Stimulated activated memory B cell treated with anti-CD40 and anti-IgM and Interleukin-4, amounts not matched to agents 10 μg/mL and 1 μg/mL and 100 μg/mL, for 72 hours (primary cell): ENCODE results near the gene RPS6KC1.
"Not testable (repeated sequence)": the region's sequence is repeated elsewhere in the genome, so short reads cannot be mapped to it uniquely, and the experiment has no call there.

Source experiments
- ATAC-seq: fragments of 150-1000 bp; cut with Tn5 transposase; 2 replicates; pipeline ENCODE4 v1.10.0; 2021
- H3K27ac Mint-ChIP-seq: one replicate; pipeline ENCODE4 v1.8.0; 2022; ENCODE audit warnings: mild to moderate bottlenecking, mixed read lengths
- H3K27me3 Mint-ChIP-seq: one replicate; pipeline ENCODE4 v1.8.0; 2022; ENCODE audit warnings: mixed read lengths
- H3K36me3 Mint-ChIP-seq: one replicate; pipeline ENCODE4 v1.8.0; 2022; ENCODE audit warnings: mixed read lengths
- H3K4me1 Mint-ChIP-seq: one replicate; pipeline ENCODE4 v1.8.0; 2022; ENCODE audit warnings: mixed read lengths
- H3K4me3 Mint-ChIP-seq: one replicate; pipeline ENCODE4 v1.8.0; 2022; ENCODE audit warnings: mild to moderate bottlenecking, moderate library complexity, mixed read lengths
- H3K9me3 Mint-ChIP-seq: one replicate; pipeline ENCODE4 v1.8.0; 2022; ENCODE audit warnings: mixed read lengths

RPS6KC1 gene

GRCh38 chr1:213111502-213111901, 60.5 kb downstream of the RPS6KC1 start:
- no peak overlapping the region for H3K27ac Mint-ChIP-seq
- H3K4me3 Mint-ChIP-seq: no peak overlapping the region
- peaks cover 23% of the 10 kb centered on the region for H3K4me1 Mint-ChIP-seq
- H3K36me3 Mint-ChIP-seq: peaks cover 19% of the 10 kb centered on the region
- ATAC-seq: no peak
- H3K27me3 Mint-ChIP-seq: no peaks in the 10 kb centered on the region
- peaks cover 3% of the 10 kb centered on the region for H3K9me3 Mint-ChIP-seq

- H3K9me3 Mint-ChIP-seq, ATAC-seq, H3K27ac Mint-ChIP-seq, H3K27me3 Mint-ChIP-seq, H3K4me3 Mint-ChIP-seq, H3K36me3 Mint-ChIP-seq: not testable (repeated sequence)
- H3K4me1 Mint-ChIP-seq: peaks cover 23% of the 10 kb centered on the region
These were observed 61.7 kb downstream of the RPS6KC1 start for GRCh38 chr1:213112723-213113122.

GRCh38 chr1:213117699-213118180, 66.7 kb downstream of the RPS6KC1 start:
- ATAC-seq, H3K4me1 Mint-ChIP-seq, H3K36me3 Mint-ChIP-seq, H3K27ac Mint-ChIP-seq, H3K9me3 Mint-ChIP-seq, H3K27me3 Mint-ChIP-seq, H3K4me3 Mint-ChIP-seq: not testable (repeated sequence)

- no peaks in the 10 kb centered on the region for H3K4me1 Mint-ChIP-seq
- no peaks in the 10 kb centered on the region for H3K27me3 Mint-ChIP-seq
- no peak for ATAC-seq
- H3K4me3 Mint-ChIP-seq: no peak overlapping the region
- no peaks in the 10 kb centered on the region for H3K9me3 Mint-ChIP-seq
- peaks cover 5% of the 10 kb centered on the region for H3K36me3 Mint-ChIP-seq
- no peak overlapping the region for H3K27ac Mint-ChIP-seq
These were observed 68.8 kb downstream of the RPS6KC1 start for GRCh38 chr1:213119794-213120193.

GRCh38 chr1:213120386-213120785, 69.3 kb downstream of the RPS6KC1 start:
- no peak overlapping the region for H3K4me3 Mint-ChIP-seq
- H3K4me1 Mint-ChIP-seq: no peaks in the 10 kb centered on the region
- H3K27me3 Mint-ChIP-seq: no peaks in the 10 kb centered on the region
- no peak overlapping the region for H3K27ac Mint-ChIP-seq
- no peak for ATAC-seq
- no peaks in the 10 kb centered on the region for H3K9me3 Mint-ChIP-seq
- peaks cover 6% of the 10 kb centered on the region for H3K36me3 Mint-ChIP-seq

- no peaks in the 10 kb centered on the region for H3K27me3 Mint-ChIP-seq
- ATAC-seq: no peak
- H3K4me3 Mint-ChIP-seq: no peak overlapping the region
- no peaks in the 10 kb centered on the region for H3K4me1 Mint-ChIP-seq
- H3K27ac Mint-ChIP-seq: no peak overlapping the region
- H3K36me3 Mint-ChIP-seq: peaks cover 6% of the 10 kb centered on the region
- H3K9me3 Mint-ChIP-seq: no peaks in the 10 kb centered on the region
These were observed 69.9 kb downstream of the RPS6KC1 start for GRCh38 chr1:213120961-213121360.

- H3K4me3 Mint-ChIP-seq: no peak overlapping the region
- no peak overlapping the region for H3K27ac Mint-ChIP-seq
- ATAC-seq: no peak
- no peaks in the 10 kb centered on the region for H3K9me3 Mint-ChIP-seq
- no peaks in the 10 kb centered on the region for H3K4me1 Mint-ChIP-seq
- peaks cover 6% of the 10 kb centered on the region for H3K36me3 Mint-ChIP-seq
- no peaks in the 10 kb centered on the region for H3K27me3 Mint-ChIP-seq
These were observed 71.5 kb downstream of the RPS6KC1 start for GRCh38 chr1:213122514-213122929.

GRCh38 chr1:213123087-213123486, 72.0 kb downstream of the RPS6KC1 start:
- Mint-ChIP-seq H3K9me3 (no peaks in the 10 kb centered on the region), H3K27me3 (no peaks in the 10 kb centered on the region), H3K27ac (no peak overlapping the region), H3K36me3 (peaks cover 6% of the 10 kb centered on the region), H3K4me3 (no peak overlapping the region), H3K4me1 (no peaks in the 10 kb centered on the region)
- ATAC-seq: no peak

GRCh38 chr1:213123536-213123935, 72.5 kb downstream of the RPS6KC1 start:
- no peak for ATAC-seq
- no peaks in the 10 kb centered on the region for H3K4me1 Mint-ChIP-seq
- no peak overlapping the region for H3K27ac Mint-ChIP-seq
- no peaks in the 10 kb centered on the region for H3K9me3 Mint-ChIP-seq
- peaks cover 6% of the 10 kb centered on the region for H3K36me3 Mint-ChIP-seq
- H3K27me3 Mint-ChIP-seq: no peaks in the 10 kb centered on the region
- H3K4me3 Mint-ChIP-seq: no peak overlapping the region

- Mint-ChIP-seq H3K4me3 (no peak overlapping the region), H3K9me3 (no peaks in the 10 kb centered on the region), H3K4me1 (no peaks in the 10 kb centered on the region), H3K36me3 (peaks cover 9% of the 10 kb centered on the region), H3K27me3 (no peaks in the 10 kb centered on the region), H3K27ac (no peak overlapping the region)
- ATAC-seq: no peak
These were observed 73.5 kb downstream of the RPS6KC1 start for GRCh38 chr1:213124590-213124989.

- no peaks in the 10 kb centered on the region for H3K9me3 Mint-ChIP-seq
- no peak overlapping the region for H3K27ac Mint-ChIP-seq
- H3K27me3 Mint-ChIP-seq: no peaks in the 10 kb centered on the region
- no peak overlapping the region for H3K4me3 Mint-ChIP-seq
- no peaks in the 10 kb centered on the region for H3K4me1 Mint-ChIP-seq
- peaks cover 11% of the 10 kb centered on the region for H3K36me3 Mint-ChIP-seq
- no peak for ATAC-seq
These were observed 74.6 kb downstream of the RPS6KC1 start for GRCh38 chr1:213125643-213126042.

GRCh38 chr1:213127074-213127473, 76.0 kb downstream of the RPS6KC1 start:
- Mint-ChIP-seq H3K9me3 (no peaks in the 10 kb centered on the region), H3K27me3 (no peaks in the 10 kb centered on the region), H3K4me1 (no peaks in the 10 kb centered on the region), H3K27ac (no peak overlapping the region), H3K4me3 (no peak overlapping the region), H3K36me3 (peaks cover 11% of the 10 kb centered on the region)
- no peak for ATAC-seq

GRCh38 chr1:213131851-213132655, 81.0 kb downstream of the RPS6KC1 start:
- Mint-ChIP-seq H3K27ac (no peak overlapping the region), H3K4me3 (no peak overlapping the region), H3K9me3 (no peaks in the 10 kb centered on the region), H3K4me1 (no peaks in the 10 kb centered on the region), H3K36me3 (peaks cover 12% of the 10 kb centered on the region), H3K27me3 (no peaks in the 10 kb centered on the region)
- ATAC-seq: no peak

- Mint-ChIP-seq H3K9me3 (peaks cover 3% of the 10 kb centered on the region), H3K4me3 (no peak overlapping the region), H3K4me1 (peaks cover 6% of the 10 kb centered on the region), H3K27me3 (no peaks in the 10 kb centered on the region), H3K27ac (no peak overlapping the region), H3K36me3 (peaks cover 39% of the 10 kb centered on the region)
- ATAC-seq: no peak
These were observed 84.5 kb downstream of the RPS6KC1 start for GRCh38 chr1:213135572-213135971.

GRCh38 chr1:213136190-213136917, 85.3 kb downstream of the RPS6KC1 start:
- Mint-ChIP-seq H3K27me3 (no peaks in the 10 kb centered on the region), H3K4me1 (peaks cover 10% of the 10 kb centered on the region), H3K27ac (no peak overlapping the region), H3K9me3 (peaks cover 3% of the 10 kb centered on the region), H3K36me3 (peaks cover 44% of the 10 kb centered on the region), H3K4me3 (no peak overlapping the region)
- no peak for ATAC-seq

- Mint-ChIP-seq H3K4me1 (peaks cover 21% of the 10 kb centered on the region), H3K36me3 (peaks cover 57% of the 10 kb centered on the region), H3K27ac (no peak overlapping the region), H3K27me3 (no peaks in the 10 kb centered on the region), H3K9me3 (peaks cover 3% of the 10 kb centered on the region), H3K4me3 (no peak overlapping the region)
- ATAC-seq: no peak
These were observed 87.3 kb downstream of the RPS6KC1 start for GRCh38 chr1:213138391-213138790.
